T-helper 1 cell treated with Interleukin-12 subunit alpha and Interleukin-12 subunit beta and Interleukin-4 antibody, amounts not matched to agents 30 μg/mL and 1 μg/mL, for 36 hours (primary cell): ENCODE results near the gene LTBR.
A peak's percentile ranks its signal among the peaks of the same experiment; 100 is the strongest.
"Not testable (repeated sequence)": the region's sequence is repeated elsewhere in the genome, so short reads cannot be mapped to it uniquely, and the experiment has no call there.

ENCODE experiments used
- H3K27ac Mint-ChIP-seq: one replicate; pipeline ENCODE4 v1.8.0; 2021; ENCODE audit warnings: mild to moderate bottlenecking, mixed read lengths
- H3K27me3 Mint-ChIP-seq: one replicate; pipeline ENCODE4 v1.8.0; 2021; ENCODE audit warnings: low read depth, mixed read lengths
- H3K36me3 Mint-ChIP-seq: one replicate; pipeline ENCODE4 v1.8.0; 2021; ENCODE audit warnings: low read depth, mixed read lengths
- H3K4me1 Mint-ChIP-seq: one replicate; pipeline ENCODE4 v1.8.0; 2021; ENCODE audit warnings: low read depth, mixed read lengths
- H3K4me3 Mint-ChIP-seq: one replicate; pipeline ENCODE4 v1.8.0; 2021; ENCODE audit warnings: mild to moderate bottlenecking, moderate library complexity, mixed read lengths
- H3K9me3 Mint-ChIP-seq: one replicate; pipeline ENCODE4 v1.8.0; 2021; ENCODE audit warnings: mixed read lengths

Gene LTBR

GRCh38 chr12:6399884-6400644 lies 16.1 kb downstream of the LTBR start:
- no peak overlapping the region for H3K27ac Mint-ChIP-seq
- no peaks in the 10 kb centered on the region for H3K9me3 Mint-ChIP-seq

DNA sequence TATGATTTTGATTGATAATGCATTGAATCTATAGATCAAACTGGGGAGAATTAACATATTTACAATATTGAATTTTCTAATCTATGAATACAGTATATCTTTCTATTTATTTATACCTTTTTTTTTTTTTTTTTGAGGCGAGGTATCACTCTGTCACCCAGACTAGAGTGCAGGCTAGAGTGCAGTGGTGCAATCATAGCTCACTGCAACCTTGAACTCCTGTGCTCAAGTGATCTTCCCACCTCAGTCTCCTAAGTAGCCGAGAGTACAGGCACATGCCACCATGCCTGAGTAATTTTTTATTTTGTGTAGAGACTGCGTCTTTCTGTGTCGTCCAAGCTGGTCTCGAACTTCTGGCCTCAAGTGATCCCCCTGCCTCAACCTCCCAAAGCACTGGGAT lies 20.4 kb downstream of the LTBR start:
- H3K36me3 Mint-ChIP-seq, result no peaks in the 10 kb centered on the region
- H3K4me1 Mint-ChIP-seq, result no peaks in the 10 kb centered on the region
- H3K27ac Mint-ChIP-seq, result no peak overlapping the region
- no peak overlapping the region for H3K4me3 Mint-ChIP-seq
- H3K27me3 Mint-ChIP-seq, result peaks cover 27% of the 10 kb centered on the region
- no peaks in the 10 kb centered on the region for H3K9me3 Mint-ChIP-seq

More at GRCh38 chr12:6399884-6400644, 16.1 kb downstream of the LTBR start:
- Mint-ChIP-seq H3K27me3 (peaks cover 19% of the 10 kb centered on the region), H3K36me3 (no peaks in the 10 kb centered on the region), H3K4me3 (no peak overlapping the region), H3K4me1 (no peaks in the 10 kb centered on the region)

- H3K9me3 Mint-ChIP-seq, result no peaks in the 10 kb centered on the region
- no peaks in the 10 kb centered on the region for H3K4me1 Mint-ChIP-seq
- peaks cover 30% of the 10 kb centered on the region for H3K27me3 Mint-ChIP-seq
- H3K27ac Mint-ChIP-seq, result no peak overlapping the region
- no peaks in the 10 kb centered on the region for H3K36me3 Mint-ChIP-seq
- H3K4me3 Mint-ChIP-seq, result no peak overlapping the region
These were observed 22.0 kb downstream of the LTBR start for GRCh38 chr12:6405963-6406362.

GRCh38 chr12:6407236-6407954 lies 23.4 kb downstream of the LTBR start:
- no peaks in the 10 kb centered on the region for H3K4me1 Mint-ChIP-seq
- H3K27ac Mint-ChIP-seq, result no peak overlapping the region
- no peak overlapping the region for H3K4me3 Mint-ChIP-seq
- no peaks in the 10 kb centered on the region for H3K36me3 Mint-ChIP-seq
- peaks cover 33% of the 10 kb centered on the region for H3K27me3 Mint-ChIP-seq
- no peaks in the 10 kb centered on the region for H3K9me3 Mint-ChIP-seq

DNA sequence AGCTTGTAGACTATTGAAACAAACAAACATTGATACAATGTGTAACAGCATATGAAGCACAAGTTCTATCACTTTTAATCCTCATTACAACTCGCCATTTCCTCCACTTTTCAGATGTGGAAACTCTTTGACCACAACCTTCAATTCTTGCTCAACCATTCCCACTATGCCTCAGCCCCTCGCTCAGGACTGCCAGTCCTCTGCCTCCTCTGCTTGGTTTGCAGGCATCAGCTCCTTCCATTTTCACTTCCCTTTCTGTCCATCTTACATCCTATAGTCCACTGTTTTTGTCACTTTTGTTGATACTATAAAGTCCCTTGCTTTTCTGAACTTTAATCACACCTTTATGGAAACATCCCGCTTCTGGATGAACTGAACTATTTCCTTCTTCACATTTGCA lies 32.6 kb downstream of the LTBR start:
- no peak overlapping the region for H3K27ac Mint-ChIP-seq
- H3K4me3 Mint-ChIP-seq, result no peak overlapping the region
- no peaks in the 10 kb centered on the region for H3K9me3 Mint-ChIP-seq
- H3K27me3 Mint-ChIP-seq, result peaks cover 9% of the 10 kb centered on the region
- H3K36me3 Mint-ChIP-seq, result no peaks in the 10 kb centered on the region
- H3K4me1 Mint-ChIP-seq, result peaks cover 8% of the 10 kb centered on the region

DNA sequence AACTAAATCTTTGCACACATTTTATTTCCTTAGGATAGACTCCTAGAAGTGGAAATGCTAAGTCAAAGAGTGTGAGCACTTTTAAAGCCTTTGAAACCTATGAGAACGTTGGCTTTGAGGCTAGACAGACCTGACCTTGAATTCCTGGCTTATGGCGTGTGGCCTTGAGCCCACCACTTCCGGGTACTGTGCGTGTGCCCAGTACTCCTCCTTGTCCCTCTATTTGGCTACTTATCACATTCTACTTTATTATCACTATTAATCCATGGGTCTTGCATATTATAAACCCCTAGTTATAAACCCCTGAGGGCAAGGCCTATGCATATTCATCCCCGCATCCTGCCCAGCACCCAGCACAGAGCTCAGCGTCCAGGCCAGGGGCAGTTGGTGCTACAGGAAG lies 34.8 kb downstream of the LTBR start:
- Mint-ChIP-seq H3K9me3 (no peaks in the 10 kb centered on the region), H3K27ac (no peak overlapping the region), H3K27me3 (peaks cover 6% of the 10 kb centered on the region), H3K36me3 (no peaks in the 10 kb centered on the region), H3K4me1 (peaks cover 15% of the 10 kb centered on the region), H3K4me3 (no peak overlapping the region)

DNA sequence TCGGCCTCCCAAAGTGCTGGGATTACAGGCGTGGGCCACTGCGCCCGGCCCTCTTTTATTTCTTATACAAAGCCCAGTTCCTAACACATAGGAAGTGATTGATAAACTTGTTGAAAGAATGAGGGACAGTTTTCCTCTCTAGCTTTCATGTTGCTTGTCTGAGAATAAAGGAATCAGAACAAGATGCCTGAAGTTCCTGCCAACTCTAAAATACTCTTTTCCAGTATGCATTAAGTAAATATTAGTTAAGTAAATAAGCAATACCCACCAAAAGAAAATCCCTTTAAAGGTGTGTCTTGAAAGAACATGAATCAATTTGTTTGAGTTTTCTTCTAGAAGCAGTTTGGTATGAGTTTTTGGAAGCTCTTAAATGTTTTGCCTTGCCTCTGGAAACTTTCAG lies 36.4 kb downstream of the LTBR start:
- H3K27me3 Mint-ChIP-seq, result peaks cover 6% of the 10 kb centered on the region
- H3K9me3 Mint-ChIP-seq, result no peaks in the 10 kb centered on the region
- no peak overlapping the region for H3K4me3 Mint-ChIP-seq
- H3K27ac Mint-ChIP-seq, result no peak overlapping the region
- peaks cover 20% of the 10 kb centered on the region for H3K4me1 Mint-ChIP-seq
- no peaks in the 10 kb centered on the region for H3K36me3 Mint-ChIP-seq

DNA sequence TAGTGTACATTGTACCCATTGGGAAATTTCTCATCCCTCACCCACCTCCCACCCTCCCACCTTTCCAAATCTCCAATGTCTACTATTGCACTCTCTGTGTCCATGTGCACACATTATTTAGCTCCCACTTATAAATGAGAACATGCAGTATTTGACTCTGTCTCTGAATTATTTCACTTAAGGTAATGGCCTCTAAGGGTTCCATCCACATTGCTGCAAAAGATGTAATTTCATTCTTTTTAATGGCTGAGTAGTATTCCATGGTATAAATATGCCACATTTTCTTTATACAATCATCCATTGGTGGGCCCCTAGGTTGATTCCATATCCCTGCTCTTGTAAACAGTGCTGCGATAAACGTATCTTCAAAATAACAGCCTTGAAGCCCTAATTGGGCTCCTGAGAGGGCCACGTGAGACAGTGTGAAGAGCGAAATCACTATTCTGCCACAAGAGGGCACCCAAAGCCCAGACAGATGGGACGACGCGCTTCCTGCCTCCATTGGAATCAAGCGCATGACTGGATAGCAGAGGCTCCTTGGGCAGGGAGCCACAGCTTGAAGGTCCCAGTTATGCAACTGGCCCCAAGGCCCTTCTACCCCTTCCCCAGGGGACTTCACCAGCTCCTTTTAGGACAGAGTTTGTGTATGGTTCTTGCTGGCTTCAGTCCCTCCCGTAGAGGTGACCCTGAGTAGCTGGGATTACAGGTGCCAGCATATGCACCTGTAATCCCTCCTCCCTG lies 39.5 kb downstream of the LTBR start:
- Mint-ChIP-seq H3K27me3 (peaks cover 3% of the 10 kb centered on the region), H3K4me3 (no peak overlapping the region), H3K36me3 (no peaks in the 10 kb centered on the region), H3K27ac (peak overlapping the region; percentile 79), H3K4me1 (peaks cover 34% of the 10 kb centered on the region), H3K9me3 (no peaks in the 10 kb centered on the region)

DNA sequence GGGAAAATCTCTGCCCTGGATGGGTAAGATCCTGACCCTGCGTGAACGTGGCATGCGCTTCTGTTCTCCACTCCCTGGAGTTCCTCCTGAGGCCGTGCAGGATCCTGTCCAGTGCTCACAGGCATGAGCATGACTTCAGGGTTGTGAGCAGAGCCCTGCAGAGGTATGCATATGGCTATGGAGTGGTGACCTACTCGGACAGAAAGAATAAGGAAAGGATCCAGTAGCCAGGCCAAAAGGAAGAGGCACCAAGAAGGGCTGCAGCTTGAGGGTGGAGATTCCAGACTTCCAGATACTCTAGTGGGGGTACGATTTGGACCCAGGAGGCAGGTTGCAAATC lies 40.0 kb downstream of the LTBR start:
- Mint-ChIP-seq H3K4me1 (peaks cover 34% of the 10 kb centered on the region), H3K27me3 (peaks cover 3% of the 10 kb centered on the region), H3K27ac (peak overlapping the region; percentile 79), H3K4me3 (no peak overlapping the region), H3K36me3 (no peaks in the 10 kb centered on the region), H3K9me3 (no peaks in the 10 kb centered on the region)

- Mint-ChIP-seq H3K4me1 (peaks cover 34% of the 10 kb centered on the region), H3K36me3 (no peaks in the 10 kb centered on the region), H3K27me3 (peaks cover 3% of the 10 kb centered on the region), H3K27ac (peak overlapping the region; percentile 26), H3K4me3 (no peak overlapping the region), H3K9me3 (no peaks in the 10 kb centered on the region)
These were observed 40.9 kb downstream of the LTBR start for GRCh38 chr12:6424866-6425265.

GRCh38 chr12:6425590-6426531 lies 41.9 kb downstream of the LTBR start:
- peaks cover 1% of the 10 kb centered on the region for H3K27me3 Mint-ChIP-seq
- H3K27ac Mint-ChIP-seq, result peak overlapping the region; percentile 93
- no peaks in the 10 kb centered on the region for H3K9me3 Mint-ChIP-seq
- H3K4me3 Mint-ChIP-seq, result no peak overlapping the region
- H3K36me3 Mint-ChIP-seq, result no peaks in the 10 kb centered on the region
- peaks cover 44% of the 10 kb centered on the region for H3K4me1 Mint-ChIP-seq

DNA sequence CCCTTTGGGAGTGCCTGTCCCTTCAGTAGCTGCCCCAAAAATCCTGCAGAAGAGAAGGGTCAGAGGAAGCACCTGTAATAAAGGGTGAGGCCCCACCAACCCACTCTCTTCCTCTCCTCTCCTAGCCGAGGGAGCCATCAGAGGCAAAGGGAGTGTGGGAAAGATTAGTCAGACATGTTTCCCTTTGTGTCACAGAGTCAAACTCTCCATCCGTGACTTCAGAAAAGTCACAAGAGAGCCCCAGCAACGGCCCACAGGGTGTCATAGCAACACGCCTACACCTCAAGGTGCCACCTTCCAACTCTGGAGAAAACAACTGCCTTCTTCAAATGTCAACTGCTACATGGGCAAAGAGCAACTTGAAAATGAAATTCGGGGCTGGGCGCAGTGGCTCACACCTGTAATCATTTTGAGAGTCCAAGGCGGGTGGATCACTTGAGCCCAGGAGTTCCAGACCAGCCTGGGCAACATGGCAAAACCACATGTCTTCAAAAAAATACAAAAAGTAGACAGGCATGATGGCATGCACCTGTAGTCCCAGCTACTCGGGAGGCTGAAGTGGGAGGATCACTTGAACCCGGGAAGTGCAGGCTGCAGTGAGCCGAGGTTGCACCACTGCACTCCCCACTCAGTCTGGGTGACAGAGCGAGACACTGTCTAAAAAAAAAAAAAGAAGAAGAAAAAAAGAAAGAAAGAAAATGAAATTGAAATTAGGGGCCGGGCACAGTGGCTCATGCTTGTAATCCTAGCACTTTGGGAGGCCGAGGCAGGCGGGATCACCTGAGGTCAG lies 43.1 kb downstream of the LTBR start:
- H3K9me3 Mint-ChIP-seq, result no peaks in the 10 kb centered on the region
- H3K4me3 Mint-ChIP-seq, result peak overlapping the region; percentile 78
- H3K27me3 Mint-ChIP-seq, result no peaks in the 10 kb centered on the region
- peak overlapping the region; percentile 93 for H3K27ac Mint-ChIP-seq
- H3K4me1 Mint-ChIP-seq, result peaks cover 52% of the 10 kb centered on the region
- H3K36me3 Mint-ChIP-seq, result no peaks in the 10 kb centered on the region

DNA sequence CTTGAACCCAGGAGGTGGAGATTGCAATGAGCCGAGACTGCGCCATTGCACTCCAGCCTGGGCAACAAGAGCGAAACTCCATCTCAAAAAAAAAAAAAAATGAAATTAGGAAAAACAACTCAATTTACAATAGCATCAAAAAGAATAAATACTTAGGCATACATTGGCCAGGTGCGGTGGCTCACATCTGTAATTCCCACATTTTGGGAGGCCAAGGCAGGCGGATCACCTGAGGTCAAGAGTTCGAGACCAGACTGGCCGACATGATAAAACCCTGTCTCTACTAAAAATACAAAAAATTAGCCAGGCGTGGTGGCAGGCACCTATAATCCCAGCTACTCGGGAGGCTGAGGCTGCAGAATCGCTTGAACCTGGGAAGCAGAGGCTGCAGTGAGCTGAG lies 43.8 kb downstream of the LTBR start:
- not testable (repeated sequence) for H3K4me3 Mint-ChIP-seq, H3K27me3 Mint-ChIP-seq, H3K9me3 Mint-ChIP-seq, H3K36me3 Mint-ChIP-seq
- Mint-ChIP-seq H3K4me1 (peaks cover 54% of the 10 kb centered on the region), H3K27ac (peak overlapping the region; percentile 93)
